ENCODE data around the gene DISC1. TPM values are rescaled to one million over a fixed set of nuclear protein-coding genes. Genes with fewer than 3 reads are reported as not detected.

DISC1 gene
- polyA plus RNA-seq, 1 experiment, result 5.4 TPM

- TF ChIP-seq CTCF (IDR thresholded peaks at IDR 0.05; ENCODE audit: low read depth, low read length), result no peak
- H3K27me3 ChIP-seq (ENCODE audit: control insufficient read depth, insufficient read depth, low read length), result no peaks in the 10 kb centered on the region
- ChIA-PET POLR2A (no interaction called here), CTCF (no interaction called here)
- peaks cover 4% of the 10 kb centered on the region for H3K9me3 ChIP-seq (ENCODE audit: control insufficient read depth, insufficient read depth, low read length)
- no peak for DNase-seq (ENCODE audit: low read depth, low spot score)
- H3K27ac ChIP-seq (ENCODE audit: low read depth, low read length), result no peak overlapping the region
- H3K4me3 ChIP-seq (ENCODE audit: low read depth, low read length), result no peak overlapping the region
Measured at GRCh38 chr1:231926933-231927332, 300.3 kb downstream of the DISC1 start.

DNA sequence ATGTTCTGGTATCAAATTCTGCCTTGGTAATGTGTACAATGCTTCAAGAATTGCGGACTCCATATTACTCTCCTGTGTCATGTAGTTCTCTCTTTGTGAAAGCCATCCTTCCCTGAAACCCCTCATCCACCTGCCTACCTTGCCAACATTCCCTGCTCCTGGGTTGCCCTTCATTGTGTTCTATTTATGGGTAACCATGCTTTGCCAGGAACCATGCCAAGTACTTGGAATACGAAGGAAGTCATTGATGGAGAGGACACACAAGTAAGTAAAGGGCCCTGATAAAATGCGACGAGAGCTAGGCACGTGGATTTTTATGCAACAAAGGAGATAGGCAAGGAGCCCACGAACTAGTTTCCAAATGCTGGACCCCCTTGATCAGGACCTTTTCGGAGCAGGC is 300.8 kb downstream of the DISC1 start:
- ChIA-PET CTCF (no interaction called here), POLR2A (no interaction called here)
- Histone ChIP-seq H3K4me3 (ENCODE audit: low read depth, low read length) (no peak overlapping the region), H3K27ac (ENCODE audit: low read depth, low read length) (no peak overlapping the region), H3K9me3 (ENCODE audit: control insufficient read depth, insufficient read depth, low read length) (peaks cover 4% of the 10 kb centered on the region), H3K27me3 (ENCODE audit: control insufficient read depth, insufficient read depth, low read length) (no peaks in the 10 kb centered on the region)
- DNase-seq (ENCODE audit: low read depth, low spot score), result no peak
- no peak for TF ChIP-seq CTCF (IDR thresholded peaks at IDR 0.05; ENCODE audit: low read depth, low read length)

GRCh38 chr1:231929311-231929710 is 302.7 kb downstream of the DISC1 start:
- ChIA-PET POLR2A (no interaction called here), CTCF (no interaction called here)
- no peak overlapping the region for H3K27ac ChIP-seq (ENCODE audit: low read depth, low read length)
- H3K9me3 ChIP-seq (ENCODE audit: control insufficient read depth, insufficient read depth, low read length), result peaks cover 4% of the 10 kb centered on the region
- no peaks in the 10 kb centered on the region for H3K27me3 ChIP-seq (ENCODE audit: control insufficient read depth, insufficient read depth, low read length)
- DNase-seq (ENCODE audit: low read depth, low spot score), result no peak
- TF ChIP-seq CTCF (IDR thresholded peaks at IDR 0.05; ENCODE audit: low read depth, low read length), result no peak
- no peak overlapping the region for H3K4me3 ChIP-seq (ENCODE audit: low read depth, low read length)

- DNase-seq (ENCODE audit: low read depth, low spot score), result no peak
- Histone ChIP-seq H3K27me3 (ENCODE audit: control insufficient read depth, insufficient read depth, low read length) (no peaks in the 10 kb centered on the region), H3K27ac (ENCODE audit: low read depth, low read length) (no peak overlapping the region), H3K4me3 (ENCODE audit: low read depth, low read length) (no peak overlapping the region), H3K9me3 (ENCODE audit: control insufficient read depth, insufficient read depth, low read length) (peaks cover 4% of the 10 kb centered on the region)
- ChIA-PET CTCF (interaction anchor here (0.8 kb wide), 1 partner anchor 16 kb away, joined by 3 read pairs; no protein-coding TSS in a partner anchor), POLR2A (no interaction called here)
- TF ChIP-seq CTCF (IDR thresholded peaks at IDR 0.05; ENCODE audit: low read depth, low read length), result no peak
Measured at GRCh38 chr1:231930257-231930947, 303.8 kb downstream of the DISC1 start.

GRCh38 chr1:231931146-231931545 is 304.6 kb downstream of the DISC1 start:
- ChIA-PET CTCF (interaction anchor here (0.6 to 0.8 kb wide), 5 partner anchors 9 to 578 kb away, joined by 3 to 4 read pairs (median 3); no protein-coding TSS in a partner anchor), POLR2A (interaction anchor here (0.6 kb wide), 1 partner anchor 114 kb away, joined by 3 read pairs; no protein-coding TSS in a partner anchor)
- H3K27me3 ChIP-seq (ENCODE audit: control insufficient read depth, insufficient read depth, low read length), result no peaks in the 10 kb centered on the region
- peaks cover 4% of the 10 kb centered on the region for H3K9me3 ChIP-seq (ENCODE audit: control insufficient read depth, insufficient read depth, low read length)
- no peak overlapping the region for H3K4me3 ChIP-seq (ENCODE audit: low read depth, low read length)
- no peak for TF ChIP-seq CTCF (IDR thresholded peaks at IDR 0.05; ENCODE audit: low read depth, low read length)
- H3K27ac ChIP-seq (ENCODE audit: low read depth, low read length), result no peak overlapping the region
- no peak for DNase-seq (ENCODE audit: low read depth, low spot score)
